HepG2 (cell line): Measurements from ENCODE around the gene NUDT2. TPM values are rescaled to one million over a fixed set of nuclear protein-coding genes. Genes with fewer than 3 reads are reported as not detected.

Experiments
- EED ChIP-seq: sonication (generic); formaldehyde crosslinking; IDR thresholded peaks from 2 replicates; pipeline ENCODE4 v1.5.0; 2020; ENCODE audit warnings: mild to moderate bottlenecking, missing genetic modification reagents
- IRF1 ChIP-seq: sonication (generic); formaldehyde crosslinking; IDR thresholded peaks from 2 replicates; pipeline ENCODE4 v1.4.0; 2020; ENCODE audit warnings: low read depth, mild to moderate bottlenecking, missing genetic modification reagents
- ISX ChIP-seq: sonication (generic); formaldehyde crosslinking; conservative IDR thresholded peaks from 2 replicates; pipeline ENCODE4 v1.5.0; 2020; ENCODE audit warnings: missing genetic modification reagents
- KLF12 ChIP-seq: sonication (generic); formaldehyde crosslinking; IDR thresholded peaks from 2 replicates; pipeline ENCODE4 v1.4.0; 2020; ENCODE audit warnings: missing genetic modification reagents, borderline replicate concordance
- MED8 ChIP-seq: sonication (generic); formaldehyde crosslinking; IDR thresholded peaks from 2 replicates; pipeline ENCODE4 v1.8.1; 2023; ENCODE audit warnings: mild to moderate bottlenecking, missing genetic modification reagents; ENCODE audit not compliant: insufficient replicate concordance
- NR3C1 ChIP-seq: sonication (generic); formaldehyde crosslinking; IDR thresholded peaks from 2 replicates; pipeline ENCODE4 v1.4.0; 2020; ENCODE audit warnings: missing genetic modification reagents
- SOX5 ChIP-seq: IDR thresholded peaks from 2 replicates; pipeline ENCODE4 v1.6.1; 2016; ENCODE audit warnings: borderline replicate concordance
- TBX2 ChIP-seq: sonication (generic); formaldehyde crosslinking; IDR thresholded peaks from 2 replicates; pipeline ENCODE4 v1.5.0; 2020; ENCODE audit warnings: missing genetic modification reagents, mild to moderate bottlenecking, borderline replicate concordance
- TEAD3 ChIP-seq: optimal IDR thresholded peaks from 2 replicates; pipeline ENCODE3; 2016; ENCODE audit warnings: borderline replicate concordance
- ZBTB49 ChIP-seq: sonication (generic); formaldehyde crosslinking; IDR thresholded peaks from 2 replicates; pipeline ENCODE4 v1.4.0; 2020; ENCODE audit warnings: missing genetic modification reagents, borderline replicate concordance
- ZNF224 ChIP-seq: sonication (generic); formaldehyde crosslinking; IDR thresholded peaks from 2 replicates; pipeline ENCODE4 v1.5.0; 2020; ENCODE audit warnings: mild to moderate bottlenecking, missing genetic modification reagents
- ZNF501 ChIP-seq: sonication (generic); formaldehyde crosslinking; IDR thresholded peaks from 2 replicates; pipeline ENCODE4 v1.5.1; 2020; ENCODE audit warnings: mild to moderate bottlenecking, moderate library complexity, missing genetic modification reagents
- ZNF737 ChIP-seq: sonication (generic); formaldehyde crosslinking; IDR thresholded peaks from 2 replicates; pipeline ENCODE4 v1.5.0; 2020; ENCODE audit warnings: missing genetic modification reagents, mild to moderate bottlenecking, borderline replicate concordance
- polyA plus RNA-seq, 8 experiments: library from polyadenylated mRNA; depleted of rRNA in 3 of 8; stranded (reverse) in 7 of 8; unstranded in 1 of 8; fragments of >200 nt; fragmentation: Illumina TruSeq in 4 of 8; extraction: Trizol in 4 of 8; gene quantifications; 2 replicates each; pipeline versions ENCODE4 v1.2.1 to v1.2.3, GENCODE V29; 2011 to 2016; ENCODE audit warnings: low read depth in 4 of 8, missing spikeins in 1 of 8, mixed read lengths in 1 of 8; ENCODE audit not compliant: insufficient read depth in 1 of 8
- total RNA-seq, 5 experiments: library from RNA; depleted of rRNA; stranded (reverse); fragments of >200 nt; fragmentation: Illumina TruSeq; extraction: Trizol; gene quantifications; 2 replicates each; pipeline ENCODE4 v1.2.3, GENCODE V29; 2016; ENCODE audit warnings: low read depth in 1 of 5
- TF ChIP-seq, protein P1 (sequence below): fragments of 450-650 bp; IDR thresholded peaks from 2 replicates; pipeline ENCODE4 v1.6.1; 2016

NUDT2 gene
- total and polyA plus RNA-seq, 2 of the 13 experiments (the other 11 are each of a cell fraction or from before 2014, with no cell fraction given), result 19.9 to 24.6 TPM

- TF ChIP-seq MED8 (CRISPR knock-in tag), result no peak
- no peak for TF ChIP-seq ZBTB49 (CRISPR knock-in tag)
- no peak for TF ChIP-seq ZNF737 (CRISPR knock-in tag)
- 0 out of 2 replicates have a peak, but pooled peaks have one; percentile 15 for TF ChIP-seq KLF12 (CRISPR knock-in tag)
- TF ChIP-seq ISX (CRISPR knock-in tag), result no peak
- TF ChIP-seq, protein P1, sequence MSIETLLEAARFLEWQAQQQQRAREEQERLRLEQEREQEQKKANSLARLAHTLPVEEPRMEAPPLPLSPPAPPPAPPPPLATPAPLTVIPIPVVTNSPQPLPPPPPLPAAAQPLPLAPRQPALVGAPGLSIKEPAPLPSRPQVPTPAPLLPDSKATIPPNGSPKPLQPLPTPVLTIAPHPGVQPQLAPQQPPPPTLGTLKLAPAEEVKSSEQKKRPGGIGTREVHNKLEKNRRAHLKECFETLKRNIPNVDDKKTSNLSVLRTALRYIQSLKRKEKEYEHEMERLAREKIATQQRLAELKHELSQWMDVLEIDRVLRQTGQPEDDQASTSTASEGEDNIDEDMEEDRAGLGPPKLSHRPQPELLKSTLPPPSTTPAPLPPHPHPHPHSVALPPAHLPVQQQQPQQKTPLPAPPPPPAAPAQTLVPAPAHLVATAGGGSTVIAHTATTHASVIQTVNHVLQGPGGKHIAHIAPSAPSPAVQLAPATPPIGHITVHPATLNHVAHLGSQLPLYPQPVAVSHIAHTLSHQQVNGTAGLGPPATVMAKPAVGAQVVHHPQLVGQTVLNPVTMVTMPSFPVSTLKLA, result no peak
- no peak for TF ChIP-seq ZNF224 (CRISPR knock-in tag)
- peak; percentile 11 for TF ChIP-seq TEAD3 (CRISPR knock-in tag)
- peak; percentile 6; the same call in 1 of the 2 replicates for TF ChIP-seq SOX5 (CRISPR knock-in tag)
- no peak for TF ChIP-seq EED (CRISPR knock-in tag)
- peak; percentile 42; the same call in 1 of the 2 replicates for TF ChIP-seq TBX2
- peak; percentile 76 for TF ChIP-seq ZNF501
- TF ChIP-seq IRF1 (CRISPR knock-in tag), result no peak
- no peak for TF ChIP-seq NR3C1 (CRISPR knock-in tag)
Observed at GRCh38 chr9:34328987-34329832, at the start of gene NUDT2, which contains the start of gene KIF24 (continued).
